ENCODE results near the gene SLC28A2.

DNA sequence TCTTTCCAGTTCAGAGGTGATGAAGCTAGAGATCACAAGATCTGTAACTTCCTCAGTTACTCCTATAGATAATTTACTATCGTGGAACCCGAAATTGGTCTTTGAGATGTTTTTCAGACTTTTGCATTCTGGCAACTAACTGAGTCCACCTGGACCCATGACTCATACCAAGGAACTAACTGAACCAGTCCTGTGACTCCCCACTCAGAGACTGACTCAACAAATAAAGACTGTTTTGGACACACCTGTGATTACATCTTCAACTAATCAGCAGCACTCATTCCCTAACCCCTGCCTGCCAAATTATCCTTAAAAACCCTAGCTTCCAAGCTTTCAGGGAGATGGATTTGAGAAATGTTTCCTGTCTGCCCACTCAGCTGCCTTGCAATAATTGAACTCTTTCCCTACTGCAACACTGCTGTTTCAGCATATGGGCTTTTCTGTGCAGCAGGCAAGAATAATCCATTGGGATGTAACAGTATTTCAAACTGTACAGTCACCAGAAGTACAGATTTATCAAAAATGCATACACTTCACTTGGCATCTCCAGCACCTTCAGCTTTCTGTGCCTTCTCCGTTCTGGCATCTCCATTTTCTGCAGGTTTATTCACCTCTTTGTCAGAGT is 68.7 kb downstream of the SLC28A2 start:
- no peak for TF ChIP-seq EP300 (IDR thresholded peaks at IDR 0.05)
- TF ChIP-seq CTCF (IDR thresholded peaks at IDR 0.05): no peak

All from stomach (tissue), 4 donors.